Activated CD8-positive, alpha-beta memory T cell treated with anti-CD3 and anti-CD28 coated beads, Interleukin-2, amount 50 U/mL, for 24 hours (primary cell): ENCODE measurements around the gene ZNF486.
"Not testable (repeated sequence)": the region's sequence is repeated elsewhere in the genome, so short reads cannot be mapped to it uniquely, and the experiment has no call there.

Experiments used
- DNase-seq: peaks from one replicate; pipeline ENCODE4 v3.0.0-alpha.2; 2020; ENCODE audit errors: extremely low read depth

Gene ZNF486

DNA sequence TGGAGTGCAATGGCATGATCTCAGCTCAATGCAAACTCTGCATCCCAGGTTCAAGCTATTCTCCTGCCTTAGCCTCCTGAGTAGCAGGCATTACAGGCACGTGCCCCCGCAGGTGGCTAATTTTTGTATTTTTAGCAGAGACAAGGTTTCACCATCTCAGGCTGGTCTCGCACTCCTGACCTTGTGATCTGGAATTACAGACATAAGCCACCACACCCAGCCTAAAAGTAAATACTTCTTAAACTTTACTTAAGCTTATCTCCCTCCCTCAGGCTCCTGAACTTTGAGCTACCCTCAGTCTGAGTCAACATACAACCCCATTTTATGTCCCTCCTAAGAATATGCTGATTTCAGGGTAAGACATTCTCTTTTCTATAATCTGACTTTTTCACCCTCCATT lies 66.1 kb downstream of the ZNF486 start:
- no peak for DNase-seq

DNA sequence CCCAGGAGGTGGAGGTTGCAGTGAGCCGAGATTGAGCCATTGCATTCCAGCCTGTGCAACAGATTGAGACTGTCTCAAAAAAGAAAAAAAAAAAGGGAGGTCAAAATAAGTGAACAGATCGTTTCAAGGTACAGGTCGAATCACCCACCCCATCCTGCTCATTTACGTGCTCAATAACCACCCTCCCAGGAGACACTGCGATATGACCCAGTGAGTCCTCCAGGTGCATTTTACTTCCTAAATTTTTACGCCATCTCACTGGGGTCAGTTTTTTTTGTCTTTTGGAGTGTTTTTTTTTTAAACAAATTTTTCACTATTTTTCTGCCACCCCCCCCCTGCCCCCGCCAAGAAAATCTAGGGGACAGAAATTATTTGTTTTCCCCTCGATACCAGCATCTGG lies 68.1 kb downstream of the ZNF486 start:
- no peak for DNase-seq

DNA sequence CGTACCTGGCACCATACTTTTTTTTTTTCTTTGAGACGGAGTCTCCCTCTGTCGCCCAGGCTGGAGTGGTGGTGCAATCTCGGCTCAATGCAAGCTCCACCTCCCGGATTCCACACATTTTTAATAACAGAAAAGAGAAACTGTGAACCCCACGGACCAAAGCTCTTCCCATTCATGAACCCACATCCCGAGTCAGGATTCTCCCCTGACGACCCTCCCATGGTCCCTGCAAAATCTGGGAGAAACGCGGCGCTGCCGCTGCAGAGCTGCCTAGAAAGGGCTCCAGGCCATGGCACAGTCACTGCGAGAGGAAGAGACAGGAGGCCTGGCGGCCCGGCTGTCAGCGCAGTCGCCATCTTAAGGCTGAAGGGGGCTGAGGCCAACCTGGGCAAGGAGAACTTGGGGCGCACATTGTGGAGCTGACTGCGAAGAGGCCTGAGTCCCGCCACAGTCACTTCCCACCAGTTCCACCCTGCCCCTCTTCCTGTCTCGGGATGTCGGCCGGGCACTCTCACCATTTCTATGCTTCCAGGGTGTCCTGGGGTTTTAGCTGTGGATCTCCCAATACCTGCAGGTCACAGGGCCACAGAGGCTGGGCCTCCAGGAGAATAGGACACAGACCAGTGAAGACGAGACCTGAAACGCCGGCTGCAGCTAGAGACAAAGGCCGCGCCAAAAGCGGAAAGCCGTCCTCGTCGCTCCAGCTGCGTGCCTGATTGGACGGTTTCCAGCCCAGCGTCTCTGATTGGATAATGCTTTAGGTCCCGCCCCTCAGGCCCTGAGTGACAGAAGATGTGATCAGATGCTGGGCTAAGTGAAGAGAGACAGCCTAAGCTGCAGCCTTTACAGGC lies 71.0 kb downstream of the ZNF486 start:
- DNase-seq: peak; percentile 83

DNA sequence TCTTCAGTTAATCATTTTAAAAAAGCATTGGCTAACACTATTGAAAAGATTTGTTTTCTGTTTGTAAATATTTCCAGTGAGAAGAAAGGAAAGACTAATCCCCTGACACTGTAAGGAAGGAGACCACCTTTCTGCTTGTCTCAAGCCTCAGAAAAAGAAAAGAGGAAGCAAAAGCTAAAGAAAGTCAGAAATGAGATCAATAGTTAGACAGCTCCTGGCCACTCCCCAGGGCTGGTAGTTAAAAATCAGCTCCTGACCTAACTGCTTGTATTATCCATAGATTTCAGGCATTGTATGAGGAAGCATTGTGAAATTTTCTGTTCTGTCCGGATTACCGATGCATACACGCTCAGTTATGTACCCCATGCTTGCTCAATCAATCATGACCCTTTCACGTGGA lies 76.6 kb downstream of the ZNF486 start:
- DNase-seq: no peak

DNA sequence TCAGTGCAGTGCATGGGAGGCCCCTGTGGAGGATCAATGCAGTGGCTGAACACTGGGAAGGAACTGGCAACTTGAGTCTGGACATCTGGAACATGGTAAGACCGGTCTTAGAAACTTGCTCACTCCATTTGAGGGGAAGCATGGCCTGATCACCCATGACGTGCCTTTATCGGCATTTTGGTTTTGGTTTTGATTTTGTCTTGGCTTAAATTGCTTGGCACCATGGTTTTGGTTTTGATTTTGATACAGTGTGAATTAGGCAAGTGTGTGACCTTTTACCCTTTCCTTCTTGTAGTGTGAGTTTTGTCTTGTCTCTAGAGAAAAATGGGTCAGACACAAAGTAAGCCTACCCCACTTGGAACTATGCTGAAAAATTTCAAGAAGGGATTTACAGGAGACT lies 77.3 kb downstream of the ZNF486 start:
- no peak for DNase-seq

DNA sequence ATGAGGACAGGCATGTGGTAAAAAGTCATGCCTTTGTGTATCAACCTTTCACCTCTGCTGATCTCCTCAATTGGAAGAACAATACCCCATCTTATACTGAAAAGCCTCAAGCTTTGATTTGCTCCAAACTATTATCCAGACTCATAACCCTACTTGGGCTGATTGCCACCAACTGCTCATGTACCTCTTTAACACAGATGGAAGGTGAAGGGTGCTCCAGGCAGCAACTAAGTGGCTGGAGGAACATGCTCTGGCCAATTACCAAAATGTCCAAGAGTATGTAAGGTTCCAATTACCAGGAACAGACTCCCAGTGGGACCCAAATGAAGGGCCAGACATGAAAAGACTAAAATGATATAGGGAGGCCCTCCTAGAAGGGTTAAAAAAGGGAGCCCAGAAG lies 78.3 kb downstream of the ZNF486 start:
- no peak for DNase-seq

DNA sequence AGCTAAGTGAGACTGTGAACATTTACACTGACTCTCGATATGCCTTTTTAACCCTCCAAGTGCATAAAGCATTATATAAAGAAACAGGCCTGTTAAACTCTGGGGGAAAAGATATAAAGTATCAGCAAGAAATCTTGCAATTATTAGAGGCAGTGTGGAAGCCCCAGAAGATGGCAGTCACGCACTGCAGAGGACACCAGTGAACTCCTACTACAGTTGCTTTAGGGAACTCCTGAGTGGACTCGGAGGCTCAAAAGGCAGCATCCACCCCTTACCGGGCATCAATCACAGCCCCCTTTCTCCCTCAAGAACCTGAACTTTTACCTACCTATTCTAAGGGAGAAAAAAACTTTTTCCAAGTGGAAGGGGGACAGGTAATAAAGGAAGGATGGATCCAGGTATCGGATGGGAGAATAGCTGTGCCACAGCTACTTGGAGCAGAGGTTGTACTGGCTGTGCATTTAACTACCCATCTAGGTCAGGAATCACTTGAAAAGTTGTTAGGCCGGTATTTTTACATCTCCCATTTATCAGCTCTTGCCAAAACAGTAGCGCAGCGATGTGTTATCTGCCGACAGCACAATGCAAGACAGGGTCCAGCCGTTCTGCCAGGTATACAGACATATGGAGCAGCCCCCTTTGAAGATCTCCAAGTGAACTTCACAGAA lies 80.1 kb downstream of the ZNF486 start:
- no peak for DNase-seq

DNA sequence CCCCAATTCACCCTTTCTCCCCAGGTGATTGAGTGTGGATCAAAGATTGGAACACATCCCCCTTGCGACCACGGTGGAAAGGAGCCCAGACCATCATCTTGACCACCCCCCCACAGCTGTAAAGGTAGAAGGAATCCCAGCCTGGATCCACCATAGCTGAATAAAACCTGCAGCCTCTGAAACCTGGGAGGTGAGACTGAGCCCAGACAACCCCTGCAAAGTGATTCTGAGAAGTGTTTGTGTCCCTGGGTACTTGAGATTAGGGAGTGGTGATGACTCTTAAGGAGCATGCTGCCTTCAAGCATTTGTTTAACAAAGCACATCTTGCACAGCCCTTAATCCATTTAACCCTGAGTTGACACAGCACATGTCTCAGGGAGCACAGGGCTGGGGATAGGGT lies 81.2 kb downstream of the ZNF486 start:
- not testable (repeated sequence) for DNase-seq
